Naive thymus-derived CD8-positive, alpha-beta T cell (primary cell): Measurements from ENCODE around the gene FAM83E. TPM values are rescaled to one million over a fixed set of nuclear protein-coding genes. Genes with fewer than 3 reads are reported as not detected.
A peak's percentile ranks its signal among the peaks of the same experiment; 100 is the strongest.

Experiments
- ATAC-seq, 2 donors: fragments of 150-1000 bp; cut with Tn5 transposase in 1 of 2; sonication (Bioruptor Pico), chemical (Tn5 transposase) in 1 of 2; 1 replicate in 1 of 2; 2 replicates in 1 of 2; pipeline ENCODE4 v1.10.0; 2021; ENCODE audit warnings: mild to moderate bottlenecking in 2 of 2, moderate library complexity in 2 of 2
- POLR2A ChIA-PET: fragments of 350-600 bp; sonication (Branson Sonifier 250); formaldehyde crosslinking; loops from one replicate; lab custom pipeline; 2021; ENCODE audit warnings: antibody characterized with exemption; lab: Charles Lee
- DNase-seq, 10 donors: peaks; one replicate each; pipeline versions ENCODE4 v3.0.0 to v3.0.0-alpha.2; 2020 to 2022
- H3K27ac Mint-ChIP-seq, 10 donors: one replicate each; pipeline ENCODE4 v1.8.0; 2020 to 2022; ENCODE audit warnings: mild to moderate bottlenecking in 10 of 10, mixed read lengths in 10 of 10, moderate library complexity in 4 of 10, inconsistent platforms in 1 of 10
- H3K27me3 Mint-ChIP-seq, 5 donors: one replicate each; pipeline ENCODE4 v1.8.0; 2021 to 2022; ENCODE audit warnings: mixed read lengths in 5 of 5
- H3K36me3 Mint-ChIP-seq, 3 donors: one replicate each; pipeline ENCODE4 v1.8.0; 2020 to 2022; ENCODE audit warnings: mixed read lengths in 3 of 3, mild to moderate bottlenecking in 2 of 3, inconsistent platforms in 1 of 3
- H3K4me1 Mint-ChIP-seq, 4 donors: one replicate each; pipeline ENCODE4 v1.8.0; 2021 to 2022; ENCODE audit warnings: mixed read lengths in 4 of 4
- H3K4me3 Mint-ChIP-seq, 10 donors: one replicate each; pipeline ENCODE4 v1.8.0; 2020 to 2022; ENCODE audit warnings: mild to moderate bottlenecking in 10 of 10, mixed read lengths in 10 of 10, moderate library complexity in 6 of 10, inconsistent platforms in 1 of 10
- H3K9me3 Mint-ChIP-seq, 9 donors: one replicate each; pipeline ENCODE4 v1.8.0; 2020 to 2022; ENCODE audit warnings: mixed read lengths in 9 of 9, mild to moderate bottlenecking in 3 of 9, inconsistent platforms in 1 of 9, moderate library complexity in 1 of 9
- polyA plus RNA-seq, 3 donors: library from polyadenylated mRNA; unstranded; fragments of 300-500 nt; fragmentation: Illumina TruSeq; gene quantifications; one replicate each; pipeline ENCODE4 v1.2.3, GENCODE V29; 2021
- total RNA-seq, 8 experiments: library from RNA in 2 of 8; stranded (reverse) in 2 of 8; gene quantifications; one replicate each; pipeline ENCODE4 v1.2.3 and lab custom pipeline; 2021 to 2026

The FAM83E gene
- total and polyA plus RNA-seq, 5 experiments from 2014 or later, result 8.0 TPM; not detected in 3

DNA sequence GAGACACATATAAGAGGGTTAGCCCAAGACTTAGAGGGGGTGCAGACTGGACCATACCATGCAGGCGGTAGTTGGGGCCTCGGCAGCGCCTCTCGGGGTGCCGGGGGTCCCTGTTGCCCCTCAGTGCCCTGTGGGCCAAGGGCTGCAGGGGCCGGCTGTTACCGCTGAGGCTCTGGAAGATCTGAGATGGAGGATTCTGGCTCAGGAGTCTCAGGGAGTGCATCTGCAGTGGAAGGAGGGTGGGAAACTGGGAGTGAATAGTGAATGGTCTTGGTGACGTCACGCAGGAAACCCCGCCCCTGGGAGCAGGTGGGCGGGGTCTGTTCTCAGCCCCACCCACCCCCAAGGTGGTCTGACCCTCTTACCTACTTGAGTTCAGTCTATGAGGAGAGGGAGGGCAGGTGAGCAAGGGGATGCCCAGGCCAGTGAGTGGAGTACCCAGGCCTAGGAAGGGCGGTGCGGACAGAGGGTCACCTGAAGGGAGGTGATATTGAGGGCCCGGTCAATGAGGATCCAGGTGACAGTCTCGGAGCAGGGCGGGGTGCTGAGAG, 24.0 kb upstream of the FAM83E start:
- H3K27me3 Mint-ChIP-seq, result no peaks in the 10 kb centered on the region
- ATAC-seq, result no peak
- H3K9me3 Mint-ChIP-seq, result peaks cover 0 to 8% (median 0%) of the 10 kb centered on the region in 9 donors
- peak in 1 of 10 donors; percentile 65 for DNase-seq
- H3K4me3 Mint-ChIP-seq, result peak overlapping the region; percentile 81 to 100 (median 98)
- peaks cover 0 to 9% (median 0%) of the 10 kb centered on the region in 3 donors for H3K36me3 Mint-ChIP-seq
- peaks cover 32 to 49% (median 40%) of the 10 kb centered on the region in 4 donors for H3K4me1 Mint-ChIP-seq
- H3K27ac Mint-ChIP-seq, result peak overlapping the region; percentile 97 to 100 (median 99)
- POLR2A ChIA-PET, result interaction anchor here (0.9 to 6.2 kb wide), 5 partner anchors 11 to 1212 kb away, joined by 3 to 70 read pairs (median 9); partner anchors contain the start of genes FAM83E, PTOV1, RPL18 and SPHK2

DNA sequence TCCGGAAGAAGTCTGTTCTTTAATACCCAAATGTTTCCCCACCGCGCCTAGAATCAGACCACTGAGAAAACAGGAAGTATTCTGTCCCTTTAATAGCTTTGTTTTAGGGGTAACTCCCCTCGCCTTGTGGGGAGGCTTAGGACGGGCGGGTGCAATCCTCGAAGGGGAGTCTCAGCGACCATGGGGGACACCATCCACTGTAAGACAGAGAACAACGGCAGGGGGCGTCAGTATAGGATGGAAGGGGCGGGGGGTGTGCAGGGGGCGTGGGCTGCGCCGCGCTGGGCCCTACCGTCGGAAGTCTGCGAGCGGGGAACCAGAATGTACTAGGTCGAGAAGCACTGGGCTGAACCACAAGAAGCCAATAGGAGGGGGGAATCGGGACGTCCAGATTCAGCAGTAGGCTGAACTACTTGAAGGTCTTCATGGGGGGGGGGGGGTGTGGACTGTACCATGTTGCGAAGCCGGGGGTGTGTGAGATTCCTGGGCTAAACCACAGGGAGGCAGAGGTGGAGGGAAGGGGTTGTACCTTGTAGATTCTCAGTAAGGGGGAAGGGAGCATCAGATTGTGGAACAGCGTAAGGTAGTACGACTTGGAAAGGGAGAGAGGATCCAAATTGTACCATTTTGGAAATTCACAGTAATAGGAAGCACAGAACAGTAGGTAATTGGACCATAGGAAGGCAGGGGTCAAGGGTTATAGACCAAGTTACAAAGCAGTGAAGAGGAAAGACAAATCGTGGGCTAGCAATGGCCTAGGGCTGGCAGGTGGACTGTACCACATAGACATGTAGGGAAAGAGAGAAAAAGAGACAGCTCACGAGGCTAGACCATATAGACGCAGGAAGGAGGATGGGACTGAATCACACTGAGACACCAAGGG, 23.3 kb upstream of the FAM83E start:
- ATAC-seq, result peak; percentile 42 to 47
- H3K4me3 Mint-ChIP-seq, result peak overlapping the region; percentile 81 to 100 (median 98)
- peaks cover 32 to 56% (median 48%) of the 10 kb centered on the region in 4 donors for H3K4me1 Mint-ChIP-seq
- POLR2A ChIA-PET, result interaction anchor here (0.6 to 6.2 kb wide), 25 partner anchors 8 to 1778 kb away, joined by 3 to 70 read pairs (median 5); partner anchors contain the start of genes CA11, FAM83E, PTOV1 and RPL18
- H3K9me3 Mint-ChIP-seq, result peaks cover 0 to 8% (median 0%) of the 10 kb centered on the region in 9 donors
- DNase-seq, result peak in 9 of 10 donors; percentile 71 to 96 (median 87)
- peak overlapping the region; percentile 97 to 100 (median 99) for H3K27ac Mint-ChIP-seq
- no peaks in the 10 kb centered on the region for H3K27me3 Mint-ChIP-seq
- H3K36me3 Mint-ChIP-seq, result peaks cover 0 to 12% (median 0%) of the 10 kb centered on the region in 3 donors

DNA sequence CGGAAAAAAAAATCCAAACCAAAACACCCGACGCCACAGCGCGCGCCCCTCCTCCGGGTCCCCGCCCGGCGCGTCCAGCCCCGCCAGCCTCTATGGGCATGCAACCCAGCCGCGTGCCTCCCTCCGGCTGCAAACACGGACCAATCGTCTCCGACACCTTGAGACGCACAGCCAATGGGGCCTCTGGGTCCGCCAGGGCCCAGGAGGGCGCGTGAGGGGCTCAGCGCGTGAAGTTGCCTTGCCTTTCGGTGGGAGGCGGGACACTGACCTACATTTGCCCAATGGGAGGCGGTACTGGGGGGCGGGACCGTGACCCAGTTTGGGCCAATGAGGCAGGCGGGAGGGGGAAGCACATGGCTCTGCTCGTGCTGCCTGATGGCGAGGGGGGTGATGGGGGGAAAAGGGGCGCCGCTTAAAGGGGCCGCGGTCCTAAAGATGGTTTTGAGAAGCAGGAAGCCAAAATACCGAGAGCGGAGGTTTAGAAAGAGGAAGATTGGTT, 22.6 kb upstream of the FAM83E start:
- POLR2A ChIA-PET, result interaction anchor here (0.6 to 6.2 kb wide), 23 partner anchors 8 to 1777 kb away, joined by 3 to 70 read pairs (median 5); partner anchors contain the start of genes CA11, FAM83E, RPL18 and SPHK2
- peak; percentile 80 to 81 for ATAC-seq
- peak overlapping the region; percentile 81 to 100 (median 98) for H3K4me3 Mint-ChIP-seq
- peaks cover 0 to 16% (median under 1%) of the 10 kb centered on the region in 3 donors for H3K36me3 Mint-ChIP-seq
- DNase-seq, result peak; percentile 97 to 100 (median 100)
- H3K27ac Mint-ChIP-seq, result peak overlapping the region; percentile 97 to 100 (median 99)
- peaks cover 0 to 8% (median 0%) of the 10 kb centered on the region in 9 donors for H3K9me3 Mint-ChIP-seq
- H3K27me3 Mint-ChIP-seq, result no peaks in the 10 kb centered on the region
- H3K4me1 Mint-ChIP-seq, result peaks cover 31 to 59% (median 52%) of the 10 kb centered on the region in 4 donors

DNA sequence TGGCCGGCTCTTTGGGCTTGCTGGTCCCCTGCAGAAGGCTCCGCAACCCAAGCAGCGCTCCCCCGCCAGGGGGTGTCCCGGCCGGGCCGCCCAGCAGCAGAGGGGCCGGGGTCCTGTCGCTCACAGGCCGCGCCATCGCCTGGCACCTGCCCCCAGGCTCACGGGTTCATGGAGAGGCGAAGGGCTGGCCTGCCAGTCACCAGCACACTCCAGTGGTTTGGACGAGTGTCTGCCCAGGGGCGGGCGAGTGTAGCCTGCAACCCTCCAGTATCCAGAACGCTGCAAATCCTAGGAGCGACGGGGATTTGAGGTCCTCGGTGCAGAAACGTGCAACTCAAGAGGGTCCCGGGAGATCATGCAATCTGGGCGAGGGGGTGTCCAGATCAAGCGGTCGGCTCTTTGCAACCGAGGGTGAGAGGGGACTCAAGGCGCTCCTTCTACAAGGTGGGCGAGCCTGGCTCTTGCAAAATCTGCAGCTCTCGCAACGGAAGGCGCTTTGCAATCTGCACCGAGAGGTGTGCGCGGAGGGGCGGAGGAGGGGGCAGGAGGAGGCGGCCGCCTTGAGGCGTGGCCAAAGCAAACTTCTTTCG, 22.1 kb upstream of the FAM83E start, which contains the start of gene DBP:
TSS of gene DBP (minus strand) at position 521 of the 590 bp plus-strand sequence. CDS start at position 136, 385 bp downstream.
- peak in 3 of 10 donors; percentile 34 to 47 (median 43) for DNase-seq
- peaks cover 0 to 21% (median 4%) of the 10 kb centered on the region in 3 donors for H3K36me3 Mint-ChIP-seq
- peak within 1 kb of the TSS; percentile 97 to 100 (median 99) for H3K27ac Mint-ChIP-seq
- H3K4me3 Mint-ChIP-seq, result peak within 1 kb of the TSS; percentile 81 to 100 (median 98)
- peak in 1 of 2 donors; percentile 2 for ATAC-seq
- peaks cover 0 to 8% (median 0%) of the 10 kb centered on the region in 9 donors for H3K9me3 Mint-ChIP-seq
- no peaks in the 10 kb centered on the region for H3K27me3 Mint-ChIP-seq
- POLR2A ChIA-PET, result interaction anchor here (0.6 to 6.2 kb wide), 15 partner anchors 9 to 325 kb away, joined by 3 to 70 read pairs (median 5); partner anchors contain the start of genes CA11, FAM83E, RPL18 and SPHK2
- peaks cover 31 to 60% (median 55%) of the 10 kb centered on the region in 4 donors for H3K4me1 Mint-ChIP-seq

DNA sequence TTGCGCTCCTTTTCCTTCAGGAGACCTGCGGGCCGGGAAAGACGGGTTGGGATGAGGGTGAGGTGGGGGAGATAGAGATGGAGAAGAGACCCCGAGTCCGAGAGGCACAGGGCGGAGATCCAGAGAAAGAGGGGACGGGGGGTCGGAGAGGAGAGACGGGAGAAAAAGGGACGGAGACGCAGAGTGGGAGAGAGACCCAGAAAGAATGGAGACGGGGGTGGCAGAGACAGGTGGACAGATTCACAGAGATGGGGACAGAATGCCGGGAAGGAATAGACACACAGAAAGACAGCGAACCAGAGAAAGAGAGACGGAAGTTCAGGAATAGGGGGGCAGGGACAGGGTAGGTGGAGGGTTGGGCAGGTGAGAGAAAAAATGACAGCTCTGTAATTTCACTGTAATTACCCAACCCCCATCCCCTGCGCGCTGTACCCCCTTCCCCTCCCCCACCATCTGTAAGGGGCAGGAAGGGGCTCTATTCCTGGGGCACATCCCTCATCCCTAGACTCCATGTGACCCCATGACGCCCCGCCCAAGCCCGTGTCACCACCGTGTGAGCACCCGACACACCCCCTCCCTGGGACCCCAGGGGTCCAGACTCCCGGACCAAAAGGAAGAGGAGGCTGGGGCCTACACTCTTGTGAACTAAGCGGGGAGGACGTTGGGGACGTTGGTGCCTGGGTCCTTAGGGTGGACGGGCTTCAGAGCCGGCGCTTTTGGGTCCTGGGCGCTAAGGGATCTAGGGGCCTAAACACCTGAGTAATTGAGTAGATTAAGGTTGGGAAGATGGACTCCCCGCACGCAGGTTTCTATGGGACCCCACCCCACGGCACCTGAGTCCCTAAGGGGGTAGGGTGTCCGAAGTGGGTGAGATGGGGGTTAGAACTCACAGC, 21.3 kb upstream of the FAM83E start:
- Mint-ChIP-seq H3K27ac (peak overlapping the region; percentile 93 to 100 (median 97)), H3K9me3 (peaks cover 0 to 8% (median 0%) of the 10 kb centered on the region in 9 donors), H3K4me1 (peaks cover 27 to 65% (median 59%) of the 10 kb centered on the region in 4 donors), H3K36me3 (peaks cover 0 to 27% (median 4%) of the 10 kb centered on the region in 3 donors), H3K4me3 (peak overlapping the region; percentile 81 to 100 (median 98)), H3K27me3 (no peaks in the 10 kb centered on the region)
- POLR2A ChIA-PET, result interaction anchor here (0.6 to 6.2 kb wide), 10 partner anchors 8 to 326 kb away, joined by 3 to 70 read pairs (median 5); partner anchors contain the start of genes CA11, FAM83E, RPL18 and SPHK2
- DNase-seq (peak in 2 of 10 donors; percentile 38 to 50), ATAC-seq (no peak)

DNA sequence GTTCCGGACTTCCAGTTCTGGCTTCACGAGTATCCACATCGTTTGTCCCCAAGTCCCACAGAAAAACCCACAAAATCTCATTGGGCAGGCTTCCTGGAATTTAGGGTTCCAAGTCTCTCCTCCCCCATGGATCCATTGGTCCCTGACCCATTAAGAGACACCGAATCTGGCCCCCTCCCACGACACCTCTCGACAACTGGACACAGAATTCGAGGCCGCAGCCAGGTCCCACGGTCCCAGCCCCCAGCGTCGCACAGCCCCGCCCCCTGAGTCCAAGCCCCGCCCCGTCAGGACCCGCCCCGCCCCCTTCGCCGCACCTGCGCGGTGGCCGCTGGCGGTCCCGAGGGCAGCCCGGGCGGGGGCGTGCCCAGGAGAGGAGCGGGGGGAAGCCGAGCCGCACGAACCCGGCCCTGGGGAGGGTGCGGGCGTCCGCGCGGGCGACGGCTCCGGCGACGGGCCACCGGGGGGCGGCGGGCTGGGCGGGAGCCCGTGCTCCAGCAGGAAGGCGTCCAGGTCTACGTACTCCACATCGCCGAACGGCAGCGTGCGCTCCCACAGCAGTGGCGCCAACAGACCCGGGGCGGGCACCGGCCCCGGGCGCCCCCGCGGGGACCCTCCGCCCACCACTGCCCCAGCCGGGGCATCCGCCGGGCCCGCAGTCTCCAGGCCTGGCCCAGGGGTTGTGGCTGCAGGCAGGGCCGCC, 20.5 kb upstream of the FAM83E start:
- H3K27ac Mint-ChIP-seq, result peak overlapping the region; percentile 94 to 100 (median 96)

DNA sequence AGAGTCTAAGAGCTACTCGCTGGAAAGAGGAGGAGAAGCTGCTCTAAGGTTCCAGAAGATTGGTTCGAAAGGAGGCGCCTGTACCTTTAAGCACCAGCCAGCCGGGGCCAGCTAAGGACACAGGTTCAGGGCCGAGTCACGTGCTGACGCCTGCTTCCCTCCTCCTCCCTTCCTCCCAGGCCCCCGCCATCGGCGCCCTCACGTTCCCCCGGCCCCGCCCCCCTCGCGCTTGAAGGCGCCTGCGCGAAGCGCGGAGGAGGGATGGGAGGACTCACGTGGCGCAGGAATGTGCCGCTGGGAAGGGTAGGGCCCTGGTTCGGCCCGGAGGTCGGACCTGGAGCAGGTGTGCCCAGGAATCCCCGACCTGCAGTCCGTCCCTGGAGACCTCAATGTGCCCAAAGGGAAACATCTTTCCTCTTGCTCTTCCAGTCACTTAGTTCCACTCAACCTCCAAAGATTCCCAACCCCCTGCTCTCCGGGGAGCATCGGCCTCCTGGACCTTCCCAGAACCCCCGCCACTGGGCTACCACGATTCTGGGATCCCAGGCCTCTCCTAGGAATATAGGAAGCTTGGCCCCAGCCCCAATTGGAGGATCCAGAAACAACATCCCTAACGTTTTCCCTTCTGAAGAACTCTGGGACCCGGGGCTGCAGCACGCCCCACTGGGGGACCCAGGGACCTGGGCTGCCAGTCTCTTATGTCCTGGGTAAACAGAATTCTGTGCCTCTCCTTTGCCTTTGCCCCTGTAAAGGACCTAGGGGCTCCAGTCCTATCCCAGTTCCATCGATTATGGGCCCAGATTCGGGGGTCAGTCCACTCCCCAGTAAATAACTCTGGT, 19.8 kb upstream of the FAM83E start:
- peak; percentile 8 to 15 for ATAC-seq
- H3K36me3 Mint-ChIP-seq, result peaks cover 0 to 39% (median 8%) of the 10 kb centered on the region in 3 donors
- no peaks in the 10 kb centered on the region for H3K27me3 Mint-ChIP-seq
- H3K4me1 Mint-ChIP-seq, result peaks cover 24 to 62% (median 59%) of the 10 kb centered on the region in 4 donors
- H3K9me3 Mint-ChIP-seq, result peaks cover 0 to 8% (median 0%) of the 10 kb centered on the region in 9 donors
- H3K4me3 Mint-ChIP-seq, result peak overlapping the region; percentile 78 to 93 (median 86)
- POLR2A ChIA-PET, result interaction anchor here (0.7 to 3.0 kb wide), 7 partner anchors 10 to 1235 kb away, joined by 3 to 42 read pairs (median 18); partner anchors contain the start of genes CA11, RPL18 and SPHK2
- H3K27ac Mint-ChIP-seq, result peak overlapping the region; percentile 70 to 96 (median 95)
- peak; percentile 85 to 95 (median 88) for DNase-seq

More for the DNA sequence above, 20.5 kb upstream of the FAM83E start:
- H3K4me3 Mint-ChIP-seq, result peak overlapping the region; percentile 81 to 100 (median 98)
- H3K9me3 Mint-ChIP-seq, result peaks cover 0 to 8% (median 0%) of the 10 kb centered on the region in 9 donors
- ATAC-seq, result peak in 1 of 2 donors; percentile 7
- H3K36me3 Mint-ChIP-seq, result peaks cover 0 to 31% (median 5%) of the 10 kb centered on the region in 3 donors
- peak; percentile 58 to 84 (median 76) for DNase-seq
- POLR2A ChIA-PET, result interaction anchor here (0.6 to 6.2 kb wide), 10 partner anchors 7 to 90 kb away, joined by 3 to 70 read pairs (median 32); partner anchors contain the start of genes CA11, FAM83E, RPL18 and SPHK2
- H3K27me3 Mint-ChIP-seq, result no peaks in the 10 kb centered on the region
- H3K4me1 Mint-ChIP-seq, result peaks cover 27 to 66% (median 61%) of the 10 kb centered on the region in 4 donors

DNA sequence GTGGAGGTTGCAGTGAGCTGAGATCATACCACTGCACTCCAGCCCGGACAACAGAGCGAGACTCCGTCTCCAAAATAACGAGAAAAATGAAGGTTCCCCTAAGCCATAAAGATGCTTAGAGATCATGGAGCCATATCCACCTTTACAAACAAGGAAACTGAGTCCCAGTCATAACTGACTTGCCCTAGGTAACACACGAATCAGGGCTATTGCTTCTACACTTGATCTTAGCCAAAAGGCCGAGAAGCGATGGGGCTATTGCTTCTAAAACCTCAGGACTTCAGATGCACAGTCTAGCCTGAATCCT, 19.1 kb upstream of the FAM83E start:
- peaks cover 20 to 56% (median 53%) of the 10 kb centered on the region in 4 donors for H3K4me1 Mint-ChIP-seq
- DNase-seq, result no peak
- peak overlapping the region; percentile 70 to 96 (median 95) for H3K27ac Mint-ChIP-seq

More for the DNA sequence above, 19.1 kb upstream of the FAM83E start:
- Mint-ChIP-seq H3K4me3 (peak overlapping the region; percentile 78 to 93 (median 86)), H3K9me3 (peaks cover 0 to 8% (median 0%) of the 10 kb centered on the region in 9 donors), H3K36me3 (peaks cover 0 to 43% (median 8%) of the 10 kb centered on the region in 3 donors), H3K27me3 (no peaks in the 10 kb centered on the region)
- POLR2A ChIA-PET, result interaction anchor here (1.0 to 3.0 kb wide), 6 partner anchors 10 to 1236 kb away, joined by 3 to 42 read pairs (median 23); partner anchors contain the start of genes CA11, RPL18 and SPHK2
- no peak for ATAC-seq
